EH (cell line): ENCODE results near the gene WFDC1.

ENCODE experiments used
- DNase-seq: peaks from one replicate; pipeline ENCODE4 v3.0.0-alpha.2; 2015; ENCODE audit warnings: low read depth

WFDC1 gene

GRCh38 chr16:84272740-84273320 is 21.8 kb upstream of the WFDC1 start:
- DNase-seq = no peak

- no peak for DNase-seq
These were observed 20.2 kb upstream of the WFDC1 start for GRCh38 chr16:84274515-84274914.

- DNase-seq = no peak
These were observed 19.0 kb upstream of the WFDC1 start for GRCh38 chr16:84275585-84276151.

- peak; percentile 63 for DNase-seq
These were observed 17.3 kb upstream of the WFDC1 start for GRCh38 chr16:84277244-84277823.

- DNase-seq = no peak
These were observed 16.3 kb upstream of the WFDC1 start for GRCh38 chr16:84278333-84278732.

GRCh38 chr16:84278968-84279367 is 15.7 kb upstream of the WFDC1 start:
- DNase-seq = no peak

- DNase-seq = no peak
These were observed 14.8 kb upstream of the WFDC1 start for GRCh38 chr16:84279881-84280280.

GRCh38 chr16:84281074-84281473 is 13.6 kb upstream of the WFDC1 start:
- no peak for DNase-seq

GRCh38 chr16:84282533-84282932 is 12.1 kb upstream of the WFDC1 start:
- DNase-seq = no peak

- no peak for DNase-seq
These were observed 11.1 kb upstream of the WFDC1 start for GRCh38 chr16:84283314-84284153.

- peak; percentile 65 for DNase-seq
These were observed 10.4 kb upstream of the WFDC1 start for GRCh38 chr16:84284154-84284722.

GRCh38 chr16:84286578-84287240 is 8.0 kb upstream of the WFDC1 start:
- DNase-seq = peak; percentile 76

GRCh38 chr16:84288902-84289301 is 5.8 kb upstream of the WFDC1 start:
- DNase-seq = no peak

- DNase-seq = no peak
These were observed 3.5 kb upstream of the WFDC1 start for GRCh38 chr16:84291226-84291625.

GRCh38 chr16:84292011-84292410 is 2.7 kb upstream of the WFDC1 start:
- DNase-seq = peak; percentile 66

GRCh38 chr16:84293406-84293805 is 1.3 kb upstream of the WFDC1 start:
- no peak for DNase-seq

- no peak for DNase-seq
These were observed 561 bp upstream of the WFDC1 start for GRCh38 chr16:84294117-84294516.

GRCh38 chr16:84295203-84295860 is 654 bp downstream of the WFDC1 start:
- DNase-seq = peak; percentile 46

GRCh38 chr16:84298376-84298899 is 3.8 kb downstream of the WFDC1 start:
- DNase-seq = no peak

GRCh38 chr16:84299734-84300440 is 5.2 kb downstream of the WFDC1 start:
- DNase-seq = no peak
